Skin of body (tissue), 2 donors: ENCODE results near the gene RPRD1B. TPM values are rescaled to one million over a fixed set of nuclear protein-coding genes. Genes with fewer than 3 reads are reported as not detected.
A peak's percentile ranks its signal among the peaks of the same experiment; 100 is the strongest.
"Not testable (repeated sequence)": the region's sequence is repeated elsewhere in the genome, so short reads cannot be mapped to it uniquely, and the experiment has no call there.

Experiments used
- DNase-seq: peaks from one replicate; lab custom pipeline; 2025; lab: John Stamatoyannopoulos, UW
- total RNA-seq: library from RNA; depleted of rRNA; stranded (reverse); fragments of >200 nt; gene quantifications from one replicate; pipeline ENCODE4 v1.2.3, GENCODE V29; 2014

RPRD1B gene
- total RNA-seq, 1 donor from 2014 or later = 40.2 TPM

DNA sequence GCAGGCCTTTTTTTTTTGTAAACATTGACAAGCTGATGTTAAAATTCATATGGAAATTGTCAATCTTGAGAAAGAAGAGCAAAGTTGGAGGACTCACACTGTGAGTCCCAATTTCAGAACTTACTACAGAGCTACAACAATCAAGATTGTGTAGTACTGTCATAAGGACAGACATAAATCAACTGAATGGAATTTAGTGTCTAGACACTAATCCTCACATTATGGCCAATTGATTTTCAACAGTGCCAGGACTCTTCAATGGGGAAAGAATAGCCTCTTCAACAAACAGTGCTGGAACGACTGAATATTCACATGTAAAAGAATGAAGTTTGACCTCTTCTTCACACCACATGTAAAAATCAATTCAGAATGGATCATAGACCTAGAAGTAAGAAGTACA is 70.7 kb downstream of the RPRD1B start:
- no peak for DNase-seq

DNA sequence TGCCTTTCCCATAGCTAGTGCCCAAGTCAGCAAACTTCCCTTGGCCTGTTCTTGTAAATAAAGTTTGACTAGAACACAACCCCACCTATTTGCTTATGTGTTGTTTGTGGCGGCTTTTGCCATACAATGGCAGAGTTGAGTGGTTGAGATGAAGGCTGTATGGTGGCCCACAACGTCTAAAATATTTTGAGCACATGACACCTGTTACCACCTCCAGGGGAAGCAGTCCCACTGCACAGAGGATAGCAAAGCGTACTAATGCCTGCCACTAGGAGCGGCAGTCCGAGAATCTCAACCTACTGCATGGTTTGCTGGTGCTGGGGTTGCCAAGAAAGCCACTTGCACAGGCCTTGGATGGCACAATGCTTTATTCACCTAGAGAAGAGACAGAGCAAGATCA is 72.9 kb downstream of the RPRD1B start:
- DNase-seq = no peak

- not testable (repeated sequence) for DNase-seq
Measured at GRCh38 chr20:38107386-38107785, 73.8 kb downstream of the RPRD1B start.

DNA sequence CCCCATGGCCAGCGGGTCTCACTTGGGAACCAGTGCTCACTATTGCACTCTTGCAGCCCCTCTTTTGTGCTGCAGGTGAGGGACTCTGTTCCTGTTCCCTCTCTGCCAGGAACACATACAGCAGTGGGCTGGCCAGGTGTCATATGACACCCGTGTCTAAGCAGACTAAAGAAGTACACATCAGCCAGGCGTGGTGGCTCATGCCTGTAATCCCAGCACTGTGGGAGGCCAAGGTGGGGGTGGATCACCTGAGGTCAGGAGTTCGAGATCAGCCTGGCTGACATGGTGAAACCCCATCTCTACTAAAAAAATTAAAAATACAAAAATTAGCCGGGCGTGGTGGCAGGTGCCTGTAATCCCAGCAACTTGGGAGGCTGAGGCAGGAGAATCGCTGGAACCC is 74.4 kb downstream of the RPRD1B start:
- DNase-seq = not testable (repeated sequence)

GRCh38 chr20:38108438-38108985 is 75.0 kb downstream of the RPRD1B start:
- DNase-seq = peak; percentile 91

GRCh38 chr20:38108986-38109541 is 75.5 kb downstream of the RPRD1B start:
- DNase-seq = peak; percentile 93

- DNase-seq = peak; percentile 80
Measured at GRCh38 chr20:38109591-38110524, 76.3 kb downstream of the RPRD1B start.

- DNase-seq = no peak
Measured at GRCh38 chr20:38110525-38111178, 77.1 kb downstream of the RPRD1B start.

DNA sequence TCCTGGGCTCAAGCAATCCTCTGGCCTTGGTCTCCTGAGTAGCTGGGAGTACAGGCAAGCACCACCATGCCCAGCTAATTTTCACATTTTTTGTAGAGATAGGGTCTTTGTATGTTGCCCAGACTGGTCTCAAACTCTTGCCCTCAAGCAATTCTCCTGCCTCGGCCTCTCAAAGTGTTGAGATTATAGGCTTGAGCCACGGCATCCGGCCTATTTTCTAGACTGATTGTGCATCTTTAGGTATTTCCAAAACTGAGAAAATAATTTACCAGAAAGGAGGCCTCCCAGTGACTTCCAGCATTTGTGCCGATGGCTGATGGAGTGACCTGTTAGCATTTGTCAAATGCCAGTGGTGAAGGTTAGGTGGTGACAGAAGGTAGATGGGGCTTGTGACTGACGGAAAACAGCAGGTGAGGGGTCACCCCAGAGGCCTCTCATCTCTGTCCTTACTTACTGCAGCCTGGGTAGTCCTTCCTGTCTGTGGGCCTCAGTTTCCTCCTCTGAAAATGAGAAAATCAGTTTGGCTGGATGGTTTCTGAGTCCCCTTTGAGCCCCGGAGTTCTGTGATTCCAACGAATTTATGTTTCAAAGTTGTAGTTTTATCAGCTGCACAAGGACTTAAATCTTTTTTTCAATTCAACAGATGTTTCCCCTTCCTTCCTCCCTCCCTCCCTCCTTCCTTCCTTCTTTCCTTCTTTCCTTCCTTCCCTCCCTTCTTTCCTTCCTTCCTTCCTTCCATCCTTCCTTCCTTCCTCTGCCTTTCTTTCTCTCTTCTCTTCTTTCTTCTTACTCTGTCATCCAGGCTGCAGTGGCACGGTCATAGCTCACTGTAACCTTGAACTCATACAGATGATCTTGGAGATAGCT is 78.1 kb downstream of the RPRD1B start:
- DNase-seq = no peak

DNA sequence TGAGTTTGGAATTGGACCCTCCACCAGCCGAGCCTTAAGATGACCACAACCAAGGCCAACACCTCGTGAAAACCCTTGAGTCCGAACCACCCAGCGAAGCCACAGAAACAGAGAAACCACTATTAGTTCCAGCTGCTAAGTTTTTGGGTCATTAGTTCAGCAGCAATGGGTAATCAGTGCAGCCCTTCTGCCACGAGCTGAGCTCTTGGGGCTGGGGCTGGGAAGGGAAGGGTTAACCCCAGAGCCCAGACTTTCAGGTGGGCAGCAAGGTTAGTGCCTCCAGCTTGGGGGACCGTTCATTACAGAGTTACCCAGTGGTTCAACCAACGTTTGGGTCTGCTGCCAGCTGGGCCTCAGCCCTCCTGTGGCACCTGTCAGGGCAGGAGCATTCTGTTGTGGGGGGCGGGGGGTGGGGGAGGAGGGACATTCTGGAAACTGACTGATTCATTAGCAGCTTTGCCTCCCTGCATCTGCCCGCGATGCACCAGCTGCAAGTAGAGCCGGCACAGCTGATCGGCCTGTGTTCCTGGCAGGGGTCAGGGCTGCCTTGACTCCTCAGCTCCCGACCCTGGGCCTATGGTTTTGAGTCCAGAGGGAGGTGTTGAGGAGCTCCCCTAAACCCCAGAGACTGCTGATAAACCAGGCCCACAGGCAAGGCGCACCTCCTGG is 78.8 kb downstream of the RPRD1B start:
- DNase-seq = no peak

DNA sequence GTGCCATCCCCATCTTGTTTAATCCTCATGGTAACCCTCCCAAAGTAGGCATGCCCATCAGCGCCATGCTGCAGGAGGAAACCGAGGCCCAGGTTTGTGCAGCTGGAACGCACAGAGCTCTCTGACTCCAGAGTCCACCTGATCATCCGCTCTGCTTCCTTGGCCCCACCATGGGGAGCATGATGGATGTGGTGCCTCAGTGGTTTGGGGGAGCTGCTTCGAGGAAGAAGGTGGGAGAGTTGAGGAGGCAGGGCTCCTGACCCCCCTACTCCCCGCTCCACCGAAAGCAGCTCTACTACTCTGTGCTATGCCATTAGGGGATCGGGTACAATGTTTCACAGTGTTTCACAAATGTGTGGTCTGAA is 79.4 kb downstream of the RPRD1B start:
- no peak for DNase-seq

GRCh38 chr20:38113401-38114325 is 80.1 kb downstream of the RPRD1B start:
- no peak for DNase-seq

- no peak for DNase-seq
Measured at GRCh38 chr20:38114353-38114791, 80.8 kb downstream of the RPRD1B start.

DNA sequence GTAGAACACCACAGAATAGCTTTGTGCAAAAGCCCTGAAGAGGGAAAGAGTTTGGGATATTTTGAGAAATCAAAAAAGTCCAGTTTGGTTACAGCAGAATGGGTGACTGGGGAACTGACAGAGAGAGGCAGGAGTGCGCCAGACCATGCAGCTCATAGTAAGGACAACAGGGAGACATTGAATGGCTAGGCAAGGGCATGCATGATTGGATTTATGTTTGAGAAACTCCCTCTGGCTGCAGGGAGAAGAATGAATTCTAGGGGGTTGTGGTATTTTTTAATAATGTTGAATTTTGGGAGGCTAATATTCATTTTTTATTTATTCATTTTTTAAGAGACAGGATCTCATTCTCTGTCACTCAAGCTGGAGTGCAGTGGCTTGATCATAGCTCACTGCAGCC is 81.7 kb downstream of the RPRD1B start:
- DNase-seq = no peak

GRCh38 chr20:38115896-38116295 is 82.3 kb downstream of the RPRD1B start:
- DNase-seq = no peak

DNA sequence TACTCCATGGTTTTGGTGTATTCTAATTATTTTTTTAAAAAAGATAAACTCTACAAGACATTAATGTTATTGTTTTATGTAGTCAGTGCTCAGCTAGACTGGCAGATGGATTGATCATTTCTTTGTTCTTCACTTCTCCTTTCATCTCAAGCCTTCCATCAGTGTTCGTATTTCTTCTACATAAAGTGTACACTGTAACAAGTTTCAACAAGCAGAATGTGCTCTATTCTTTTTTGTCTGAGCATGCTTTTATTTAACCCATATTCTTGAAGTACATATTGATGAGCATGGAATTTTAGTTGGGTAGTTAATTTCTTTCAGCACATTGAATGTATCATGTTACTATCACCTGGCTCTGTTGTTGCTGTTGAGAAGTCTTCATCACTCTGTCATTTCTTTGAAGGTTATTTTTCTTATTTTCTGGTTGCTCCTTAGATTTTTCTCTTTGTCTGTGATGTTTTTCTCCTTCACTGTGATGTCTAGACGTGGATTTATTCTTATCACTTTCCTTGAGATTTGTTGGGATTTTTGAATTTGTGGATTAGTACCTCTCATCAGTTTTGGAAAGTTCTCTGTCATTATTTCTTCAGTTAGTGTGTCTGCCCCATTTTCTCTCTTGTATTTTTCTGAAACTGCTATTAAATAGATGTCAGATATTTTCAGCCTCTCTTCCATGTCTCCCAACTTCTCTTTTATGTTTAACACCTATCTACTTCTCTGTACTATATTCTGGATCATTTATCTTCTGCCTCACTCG is 83.0 kb downstream of the RPRD1B start:
- DNase-seq = no peak

DNA sequence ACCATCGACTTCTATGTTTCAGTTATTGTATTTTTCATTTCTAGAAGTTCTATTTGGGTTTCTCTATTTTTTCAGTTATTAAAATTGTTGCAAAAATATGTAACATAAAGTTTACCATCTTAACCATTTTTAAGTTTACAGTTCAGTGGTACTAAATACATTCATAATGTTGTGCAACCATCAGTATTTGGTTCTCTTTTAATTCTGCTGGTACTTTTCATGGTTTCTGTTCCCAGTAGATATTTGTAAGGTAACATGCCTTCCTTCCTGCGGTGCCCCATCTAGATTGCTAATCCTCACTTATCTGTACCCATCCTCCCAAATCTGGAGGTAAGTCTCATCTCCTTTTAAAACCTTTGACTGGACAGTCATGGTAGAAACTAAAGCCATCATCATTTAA is 83.7 kb downstream of the RPRD1B start:
- DNase-seq = no peak

- no peak for DNase-seq
Measured at GRCh38 chr20:38117635-38118034, 84.1 kb downstream of the RPRD1B start.

GRCh38 chr20:38119446-38119845 is 85.9 kb downstream of the RPRD1B start:
- no peak for DNase-seq
